ENCODE results near the gene A2M.
"Not testable (repeated sequence)": the region's sequence is repeated elsewhere in the genome, so short reads cannot be mapped to it uniquely, and the experiment has no call there.

Gene A2M

DNA sequence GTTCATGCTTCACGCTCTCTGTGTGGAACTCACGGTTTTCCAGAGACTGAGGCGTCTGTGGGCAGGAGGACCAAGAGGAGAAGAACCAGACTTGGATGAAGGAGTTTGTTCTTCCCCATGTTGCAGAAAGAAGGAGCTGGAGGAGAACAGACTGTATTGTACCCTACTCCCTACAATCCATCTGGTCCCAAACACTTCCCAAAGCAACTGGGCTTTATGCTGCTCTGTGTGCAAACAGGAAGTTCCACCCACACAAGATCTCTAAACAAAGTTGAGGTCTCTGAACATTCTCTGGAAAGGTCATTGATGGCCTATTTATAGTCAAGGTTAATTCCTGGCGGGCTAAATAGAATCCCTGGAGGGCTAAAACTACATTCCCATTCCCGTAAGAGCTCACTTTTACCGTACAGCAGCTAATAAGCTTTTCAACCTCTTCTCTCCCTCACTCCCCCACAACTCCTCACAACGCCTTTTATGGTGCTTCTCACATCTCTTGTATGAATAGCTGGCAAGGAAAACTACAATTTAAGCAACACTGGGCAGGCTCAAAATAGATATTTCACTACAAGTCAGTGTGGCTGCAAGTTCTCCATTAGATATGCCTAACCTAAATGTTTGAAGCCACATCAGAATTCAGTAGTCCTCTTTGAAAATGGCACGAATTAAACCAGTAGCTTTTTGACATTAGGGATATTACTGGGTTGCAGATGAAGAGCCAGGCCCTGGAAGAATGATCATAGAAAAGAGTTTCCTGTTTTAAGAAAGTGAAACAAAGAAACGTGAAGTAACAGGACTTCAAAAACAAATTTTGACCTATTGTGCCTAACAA, at the start of gene A2M:
TSS of gene A2M (minus strand) at position 189 of the 829 bp plus-strand sequence. CDS start at position 119, 70 bp downstream.
- no peak for DNase-seq

DNA sequence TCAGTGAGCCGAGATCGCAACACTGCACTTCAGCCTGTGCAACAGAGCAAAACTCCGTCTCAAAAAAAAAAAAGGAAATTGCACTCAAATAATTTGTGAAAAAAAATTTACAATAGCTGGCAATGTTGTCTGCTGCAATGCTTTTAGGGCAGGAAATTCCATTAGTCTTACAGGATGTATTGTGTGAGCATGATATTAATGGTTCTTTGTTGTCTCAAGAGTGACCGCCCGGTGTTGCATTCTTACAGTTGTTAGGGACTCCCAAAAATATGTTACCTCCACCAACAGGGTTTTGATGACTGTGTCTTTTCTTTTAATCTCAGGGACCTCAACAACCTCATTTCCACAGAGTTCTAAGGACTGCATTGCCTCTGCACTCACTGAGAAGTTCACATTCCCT, 47.7 kb upstream of the A2M start:
- DNase-seq = no peak

DNA sequence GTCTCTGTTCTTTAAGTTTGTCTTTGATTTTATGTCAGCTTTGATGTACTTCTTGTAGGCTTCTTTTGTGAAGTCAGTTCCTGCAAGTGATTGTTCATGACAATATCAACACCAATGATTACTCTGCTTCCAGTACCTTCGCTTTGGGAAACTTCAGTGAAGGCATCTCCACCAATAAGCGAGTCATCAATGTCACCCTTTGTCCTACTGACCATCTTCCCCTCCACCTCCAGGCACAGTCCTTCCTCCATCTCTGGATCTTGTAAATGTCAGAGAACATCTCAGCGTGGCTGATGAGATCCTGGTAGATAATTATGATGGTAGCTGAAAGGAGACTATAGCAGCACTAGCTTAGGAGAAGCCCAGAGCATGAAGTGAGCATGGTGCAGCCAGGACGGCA, 40.4 kb upstream of the A2M start:
- no peak for DNase-seq

DNA sequence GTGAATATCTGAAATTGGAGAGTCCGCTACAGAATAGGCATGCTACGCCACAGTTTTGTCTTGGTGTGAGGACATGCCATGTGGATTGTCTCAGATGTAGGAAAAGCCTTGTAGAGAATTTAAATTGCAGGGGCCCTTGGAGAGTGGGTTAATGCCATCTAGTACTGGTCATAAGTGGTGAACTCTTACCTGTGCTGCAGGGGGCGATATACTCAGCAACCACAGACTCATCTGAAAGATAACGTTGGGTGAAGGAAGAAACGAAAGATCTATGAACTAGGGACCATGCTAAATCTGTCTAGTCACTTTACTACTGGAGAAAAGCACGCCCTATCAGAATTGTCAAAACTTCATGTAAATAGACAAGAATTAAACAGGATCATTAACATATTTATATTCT, 33.7 kb upstream of the A2M start:
- DNase-seq = no peak

DNA sequence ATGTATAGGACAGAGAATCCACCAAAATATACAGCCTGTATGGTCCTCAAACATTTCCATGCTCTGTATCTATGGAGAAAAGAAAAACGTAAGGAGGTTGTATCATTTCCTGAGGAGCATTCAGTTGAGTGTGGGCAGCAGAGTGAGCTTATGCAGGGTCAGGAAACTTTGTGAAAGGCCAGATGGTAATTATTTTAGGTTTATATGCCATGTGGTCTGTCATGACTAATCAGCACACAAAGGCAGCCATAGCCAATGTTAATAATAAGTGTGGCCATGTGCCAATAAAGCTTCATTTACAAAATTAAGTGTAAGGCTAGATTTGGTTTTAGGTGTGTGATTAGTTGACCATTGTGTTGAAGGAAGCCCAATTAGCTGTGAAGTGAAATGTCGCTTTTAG, 33.2 kb upstream of the A2M start:
- no peak for DNase-seq

DNA sequence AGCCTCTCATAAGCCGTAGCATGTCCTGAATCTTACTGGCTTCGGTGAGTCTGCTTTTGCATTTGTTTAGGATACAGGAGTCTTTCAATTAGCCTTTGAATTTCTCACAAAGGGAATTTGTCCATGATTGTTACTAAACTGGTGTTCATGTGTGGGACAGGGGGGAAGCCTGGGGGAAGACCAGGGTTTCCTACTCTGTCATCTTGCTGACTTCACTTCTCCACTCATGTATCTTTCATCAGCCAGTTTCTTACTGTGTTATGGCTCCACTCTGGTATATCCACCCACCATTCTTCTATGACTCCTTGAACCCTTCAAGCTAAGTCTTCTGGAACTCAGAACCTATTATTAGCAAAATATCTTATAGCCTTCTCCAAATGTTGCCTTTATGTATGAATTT, 31.7 kb upstream of the A2M start:
- DNase-seq = no peak

DNA sequence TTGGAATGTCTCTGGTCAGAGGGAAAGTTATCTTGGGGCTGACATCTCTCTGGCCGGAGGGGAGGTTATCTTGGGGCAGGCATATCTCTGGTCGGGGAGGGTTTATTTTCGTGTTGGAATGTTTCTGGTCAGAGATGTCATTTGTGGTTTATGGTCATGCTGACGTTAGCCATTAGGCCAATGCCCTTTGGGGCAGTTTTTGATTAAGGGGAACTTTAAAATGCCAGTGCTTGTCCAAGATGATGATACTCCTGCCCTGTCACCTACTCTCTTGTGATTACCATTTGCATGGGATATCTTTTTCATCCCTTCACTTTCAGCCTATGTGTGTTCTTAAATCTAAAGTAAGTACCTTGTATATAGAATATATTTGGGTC, 29.0 kb upstream of the A2M start:
- DNase-seq = no peak

DNA sequence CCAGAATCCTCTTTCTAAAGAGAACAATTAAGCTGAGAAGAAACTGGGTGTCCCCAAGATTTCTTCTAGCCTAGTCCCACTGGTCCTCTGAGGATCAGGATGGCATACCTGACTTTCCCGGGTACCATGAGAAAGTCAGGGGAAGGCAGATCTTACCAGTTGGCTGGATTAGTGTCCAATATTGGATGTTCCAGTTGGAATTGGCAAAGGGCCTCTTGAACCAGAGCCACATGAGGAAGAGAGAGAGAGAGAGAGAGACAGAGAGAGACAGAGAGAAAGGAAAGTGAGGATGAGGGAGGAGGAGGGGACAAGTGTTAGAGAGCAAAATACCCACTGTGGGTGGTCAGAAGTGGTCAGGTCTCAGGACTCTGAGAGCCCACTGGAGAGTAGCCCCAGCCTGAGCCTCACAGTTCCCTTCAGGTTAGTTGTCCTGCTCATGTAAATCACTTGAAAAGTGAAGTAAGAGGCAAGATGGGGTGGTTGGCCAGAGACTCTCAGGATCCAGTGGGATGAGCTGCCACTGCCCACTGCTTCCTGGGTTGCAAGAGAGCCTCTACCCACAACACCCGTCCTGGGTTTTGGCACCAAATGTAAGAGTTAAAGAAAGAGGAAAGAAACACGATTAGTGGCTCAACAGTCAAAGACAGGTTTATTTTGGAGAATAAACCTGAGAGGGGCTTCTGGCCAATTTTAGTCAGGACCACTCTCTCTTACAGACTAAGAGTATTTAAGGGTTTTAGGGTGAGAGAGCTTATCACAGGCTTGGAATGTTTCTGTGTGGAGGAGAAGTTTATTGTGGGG, 28.4 kb upstream of the A2M start:
- no peak for DNase-seq

DNA sequence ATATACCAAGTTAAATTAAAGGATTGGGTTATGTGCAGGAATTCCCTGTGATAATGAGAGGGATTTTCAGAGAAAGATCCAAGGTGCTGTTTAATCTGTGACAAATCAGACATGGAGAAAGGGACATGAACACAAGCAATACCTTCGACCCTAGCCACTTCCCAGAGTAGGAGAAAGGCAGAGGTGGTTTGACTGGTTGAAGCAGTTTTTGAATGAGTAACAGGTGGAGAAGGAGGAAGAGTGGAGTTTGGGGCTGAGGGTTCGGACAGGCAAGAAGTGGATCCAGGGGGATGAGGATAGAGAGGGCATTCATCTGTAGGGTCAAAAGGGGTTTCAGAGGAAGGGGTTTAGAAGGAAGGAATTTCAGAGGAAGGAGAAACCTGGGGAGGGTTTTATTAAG, 27.4 kb upstream of the A2M start:
- DNase-seq = no peak

DNA sequence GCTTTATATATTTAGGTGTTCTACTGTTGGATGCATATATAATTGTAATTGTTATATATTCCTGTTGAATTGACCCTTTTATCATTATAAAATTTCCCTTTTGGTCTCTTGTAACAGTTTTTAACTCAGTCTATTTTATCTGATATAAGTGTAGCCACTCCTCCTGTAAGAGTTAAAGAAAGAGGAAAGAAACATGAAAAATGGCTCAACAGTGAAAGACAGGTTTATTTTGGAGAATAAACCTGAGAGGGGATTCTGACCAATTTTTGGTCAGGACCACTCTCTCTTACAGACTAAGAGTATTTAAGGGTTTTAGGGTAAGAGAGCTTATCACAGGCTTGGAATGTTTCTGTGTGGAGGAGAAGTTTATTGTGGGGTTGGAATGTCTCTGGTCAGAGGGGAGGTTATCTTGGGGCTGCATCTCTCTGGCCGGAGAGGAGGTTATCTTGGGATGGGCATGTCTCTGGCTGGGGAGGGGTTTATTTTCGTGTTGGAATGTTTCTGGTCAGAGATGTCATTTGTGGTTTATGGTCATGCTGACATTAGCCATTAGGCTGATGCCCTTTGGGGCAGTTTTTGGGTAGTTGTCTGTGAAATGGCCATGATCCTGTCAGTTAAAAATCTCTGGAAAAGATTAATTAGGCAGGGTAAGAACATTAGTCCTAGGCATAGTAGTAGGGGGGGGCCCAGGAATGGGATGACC, 24.0 kb upstream of the A2M start:
- DNase-seq = not testable (repeated sequence)

DNA sequence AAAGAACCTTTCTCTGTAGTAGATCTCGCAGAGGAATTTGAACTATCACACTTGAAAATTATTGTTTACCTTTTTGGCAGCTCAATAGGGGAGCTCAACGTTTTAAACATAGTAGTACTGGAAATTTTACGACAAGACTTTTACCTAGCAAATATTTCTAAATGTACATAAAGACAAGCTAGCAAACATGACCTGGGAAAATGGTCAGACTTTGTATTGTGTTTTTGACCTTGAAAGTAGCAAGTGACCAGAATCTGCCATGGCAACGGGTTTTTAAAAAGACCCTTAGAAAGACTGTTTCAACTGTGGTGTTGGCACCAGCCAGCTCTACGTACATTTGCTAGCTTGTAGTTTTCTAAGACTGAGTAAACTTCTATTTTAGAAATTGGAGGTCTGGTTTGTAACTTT, 20.2 kb upstream of the A2M start:
- no peak for DNase-seq

DNA sequence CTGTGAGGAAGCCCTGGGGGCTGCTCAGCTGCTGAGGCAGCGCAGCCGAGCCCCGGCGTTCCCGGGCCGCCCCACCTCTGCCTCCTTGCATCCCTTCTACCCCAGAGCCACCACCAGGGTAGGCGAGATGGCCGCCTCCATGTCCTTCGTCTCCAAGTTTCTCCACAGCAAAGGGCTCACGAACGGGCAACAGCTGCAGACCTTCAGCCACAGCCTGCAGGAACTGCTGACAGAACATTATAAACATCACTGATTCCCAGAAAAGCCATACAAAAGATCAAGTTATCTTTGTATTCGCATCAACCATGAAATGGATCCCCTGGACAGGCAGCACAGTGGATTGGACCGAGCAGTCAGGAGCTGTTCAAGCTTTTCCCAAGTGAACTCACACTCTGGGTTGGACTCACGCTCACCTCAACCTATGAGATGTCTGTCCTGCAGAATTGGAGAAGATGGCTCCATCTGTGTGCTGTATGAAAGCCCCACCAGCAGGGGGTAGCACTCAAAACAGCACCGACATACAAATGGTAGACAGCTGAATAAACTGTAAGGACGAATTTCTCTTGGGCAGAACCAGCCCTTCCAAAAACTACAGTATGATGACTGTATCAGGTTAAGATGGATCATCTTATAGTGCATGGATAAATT, 19.4 kb upstream of the A2M start:
- DNase-seq = no peak

DNA sequence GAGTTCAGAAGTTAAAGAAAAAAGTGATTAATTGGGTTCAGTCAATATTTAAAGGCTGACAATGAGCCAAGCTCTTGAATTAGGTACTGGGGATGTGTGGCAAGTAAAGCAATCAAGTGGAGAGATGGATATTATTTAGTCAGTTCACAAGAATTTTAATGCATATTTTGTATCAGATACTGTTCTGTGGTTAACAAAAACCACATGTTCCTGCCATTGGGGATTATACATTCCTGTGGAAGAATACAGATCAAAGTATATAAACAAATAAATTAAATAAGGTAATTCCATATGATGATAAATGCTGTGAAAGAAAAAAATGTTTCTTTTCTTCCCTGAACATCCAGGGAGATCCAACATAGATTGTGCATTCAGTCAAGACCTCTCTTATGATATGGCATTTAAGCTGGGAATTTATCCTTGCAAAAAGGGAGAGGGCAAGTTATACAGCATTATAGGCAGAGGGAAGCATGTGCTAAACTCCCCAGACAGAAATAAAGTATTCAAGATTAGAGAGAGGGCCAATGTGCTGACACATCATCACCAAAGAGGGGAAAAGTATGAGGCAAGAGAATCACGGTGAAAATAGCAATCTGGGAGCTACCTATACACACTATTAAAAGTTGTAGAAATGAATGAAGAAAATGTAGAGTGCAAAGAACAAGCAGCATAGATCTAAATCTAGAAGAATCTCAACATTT, 17.6 kb upstream of the A2M start:
- no peak for DNase-seq

DNA sequence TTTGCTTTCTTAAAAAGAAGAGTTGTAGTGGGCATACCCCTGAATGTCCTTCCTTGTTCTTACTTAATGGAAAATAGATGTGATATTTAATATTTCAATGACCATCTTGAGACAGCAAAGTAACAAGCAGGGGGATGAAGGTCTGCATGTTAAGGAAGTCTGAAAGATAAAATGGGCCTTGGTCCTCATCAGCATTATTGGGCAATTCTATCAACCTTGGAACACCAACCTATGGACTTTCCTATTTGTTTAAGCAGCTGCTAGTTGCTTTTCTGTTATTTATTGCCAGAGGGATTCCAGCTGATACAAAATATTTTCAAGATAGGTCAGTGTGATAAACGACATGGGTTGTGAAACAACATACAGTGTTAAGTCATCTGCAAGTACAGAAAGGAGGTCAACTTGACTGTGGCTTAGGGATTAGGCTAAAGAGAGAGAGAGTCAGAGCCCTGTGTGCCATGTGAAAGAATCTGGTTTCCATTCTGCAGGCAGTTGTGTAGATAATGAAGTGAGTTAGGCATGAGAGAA, 16.4 kb upstream of the A2M start:
- no peak for DNase-seq

DNA sequence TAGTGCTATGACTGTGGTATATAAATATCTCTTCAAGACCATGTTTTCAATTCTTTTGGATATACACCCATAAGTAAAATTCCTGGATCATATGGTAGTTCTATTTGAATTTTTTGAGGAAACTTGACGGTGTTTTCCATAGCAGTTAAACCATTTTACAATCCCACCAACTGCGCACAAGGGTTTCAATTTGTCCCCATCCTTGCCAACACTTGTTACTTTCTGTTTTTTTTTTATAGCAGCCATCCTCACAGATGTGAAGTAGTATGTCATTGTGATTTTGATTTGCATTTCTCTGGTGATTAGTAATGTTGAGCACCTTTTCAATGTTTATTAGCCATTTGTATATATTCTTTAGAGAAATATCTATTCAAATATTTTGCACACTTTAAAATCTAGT, 14.5 kb upstream of the A2M start:
- no peak for DNase-seq

DNA sequence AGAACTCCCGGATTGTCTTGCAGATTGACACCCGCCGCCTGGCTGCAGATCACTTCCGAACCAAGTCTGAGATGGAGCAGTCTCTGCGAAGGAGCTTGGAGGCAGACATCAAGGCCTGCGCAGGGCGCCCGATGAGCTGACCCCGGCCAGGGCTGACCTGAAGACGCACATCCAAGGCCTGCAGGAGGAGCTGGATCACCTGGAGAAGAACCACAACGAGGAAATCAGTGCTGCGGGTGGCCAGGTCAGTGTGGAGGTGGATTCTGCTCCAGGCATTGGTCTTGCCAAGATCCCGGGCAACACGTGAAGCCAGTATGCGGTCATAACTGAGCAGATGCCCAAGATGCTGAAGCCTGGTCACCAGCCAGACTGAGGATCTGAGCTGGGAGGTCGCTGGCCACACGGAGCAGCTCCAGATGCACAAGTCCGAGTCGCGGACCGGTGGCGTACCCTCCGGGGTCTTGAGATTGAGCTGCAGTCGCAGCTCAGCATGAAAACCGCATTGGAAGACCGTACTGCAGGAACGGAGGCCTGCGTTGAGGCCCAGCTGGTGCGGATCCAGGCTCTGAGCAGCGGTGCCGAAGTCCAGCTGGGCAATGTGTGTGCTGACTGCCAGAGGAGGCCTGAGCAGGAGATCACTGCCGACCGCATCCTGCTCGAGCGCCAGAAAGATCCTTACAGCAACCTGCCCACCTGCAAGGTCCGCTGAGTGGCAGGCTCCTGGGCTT, 12.4 kb upstream of the A2M start:
- DNase-seq = no peak

DNA sequence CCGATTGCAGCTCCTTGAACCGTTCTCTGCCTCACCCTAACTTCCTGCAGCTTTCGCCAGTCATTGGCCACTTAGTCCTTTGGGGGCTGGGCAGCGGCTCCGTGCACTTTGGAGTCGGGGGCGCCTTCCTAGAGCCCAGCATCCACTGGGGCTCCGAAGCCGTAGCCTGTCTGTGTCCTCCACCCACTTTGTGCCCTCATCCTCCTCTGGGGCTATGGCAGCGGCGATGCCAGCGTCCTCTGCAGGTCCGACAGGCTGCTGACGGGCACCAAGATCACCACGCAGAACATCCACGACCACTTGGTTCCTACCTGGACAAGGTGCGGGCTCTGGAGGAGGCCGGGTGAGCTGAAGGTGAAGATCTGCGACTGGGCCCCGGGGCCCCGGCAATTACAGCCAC, 11.8 kb upstream of the A2M start:
- DNase-seq = no peak

DNA sequence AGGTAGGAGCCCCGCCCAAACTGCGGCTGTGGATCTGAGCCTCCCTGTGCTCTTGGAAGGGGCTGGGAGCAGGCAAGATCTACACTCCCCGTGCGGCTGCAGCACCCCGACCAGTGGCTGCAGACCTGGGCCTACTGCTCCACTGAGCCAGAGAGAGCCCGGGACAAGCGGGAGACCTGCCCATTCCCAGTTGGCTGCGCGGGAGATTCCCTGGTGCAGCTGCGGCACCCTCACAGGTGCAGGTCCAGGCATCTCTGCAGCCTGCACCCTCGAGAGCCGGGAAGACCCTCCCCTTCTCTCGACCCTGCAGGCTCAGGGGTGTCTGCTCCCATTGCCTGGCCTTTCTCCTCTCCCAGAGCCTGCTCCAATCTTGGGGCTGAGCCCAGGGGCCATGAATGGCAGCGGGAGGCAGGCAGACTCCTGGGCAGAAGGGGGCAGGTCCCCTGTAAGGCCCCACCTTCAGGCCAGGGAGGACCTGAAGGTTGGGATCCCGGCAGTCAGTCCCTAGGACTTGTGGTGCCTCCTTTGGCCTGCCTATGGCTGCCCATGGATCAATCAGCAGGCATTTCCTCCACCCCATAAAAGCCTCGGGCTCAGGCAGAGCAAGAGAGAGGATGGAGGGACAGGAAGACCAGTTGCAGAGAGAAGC, 8.8 kb upstream of the A2M start:
- DNase-seq = no peak

DNA sequence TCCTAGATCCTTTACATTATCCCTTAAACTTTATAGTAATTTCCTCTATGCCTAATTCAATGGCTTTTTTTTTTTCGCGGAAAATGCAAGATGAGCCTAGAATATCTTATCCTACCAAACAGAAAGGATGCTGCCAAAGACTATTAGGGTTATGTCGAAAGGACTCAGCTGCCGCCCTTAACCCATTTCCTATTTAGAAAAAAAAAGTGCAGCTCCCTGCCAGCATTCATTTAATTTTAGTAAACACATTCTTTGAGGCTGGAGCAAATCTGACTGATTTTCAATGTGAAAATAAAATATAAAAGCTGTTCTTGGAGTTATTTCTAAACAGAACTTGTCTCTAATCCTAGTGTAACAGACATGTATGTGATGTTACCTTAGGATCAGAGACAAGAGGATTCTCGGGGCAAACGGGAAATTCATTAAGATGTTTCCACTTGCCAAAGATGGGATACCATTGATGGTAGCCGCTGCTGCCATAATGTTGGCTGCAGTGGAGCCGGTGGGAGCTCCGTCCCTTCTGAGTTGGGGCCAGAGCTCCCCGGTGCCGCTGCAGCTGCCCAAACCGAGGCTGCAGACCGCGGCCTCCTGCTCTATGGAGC, 8.2 kb upstream of the A2M start:
- no peak for DNase-seq

DNA sequence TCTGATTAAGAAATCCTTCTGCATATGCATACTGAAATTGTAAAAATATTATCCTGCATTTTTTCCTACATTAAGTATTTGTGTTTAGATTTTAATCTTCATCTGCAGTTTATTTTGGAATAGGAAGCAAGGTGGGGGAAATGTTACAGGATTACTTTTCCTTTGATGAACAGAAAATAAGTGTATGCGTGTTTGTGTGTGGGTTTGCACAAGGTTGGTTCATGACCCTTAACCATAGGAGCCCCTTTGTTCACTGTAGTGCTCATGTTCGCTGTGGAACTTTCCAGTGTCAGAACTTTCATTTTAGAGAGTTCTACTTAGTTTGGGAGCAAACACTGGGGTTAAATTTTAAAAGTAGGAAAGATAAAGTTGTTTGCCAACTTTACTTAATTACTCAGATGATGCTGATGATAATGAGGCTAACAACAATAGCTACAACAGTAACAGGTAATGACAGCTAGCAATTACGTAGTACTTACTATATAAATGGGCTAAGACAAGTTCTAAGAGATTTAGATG, 6.4 kb upstream of the A2M start:
- no peak for DNase-seq

Measured in NCI-H2107 (cell line).